IPS DF 19.7 (cell line): Measurements from ENCODE around the gene ACSS1.

Experiments
- DNase-seq: peaks from one replicate; pipeline ENCODE4 v3.0.0-alpha.2; 2013; ENCODE audit warnings: low read depth, low spot score

ACSS1 gene

DNA sequence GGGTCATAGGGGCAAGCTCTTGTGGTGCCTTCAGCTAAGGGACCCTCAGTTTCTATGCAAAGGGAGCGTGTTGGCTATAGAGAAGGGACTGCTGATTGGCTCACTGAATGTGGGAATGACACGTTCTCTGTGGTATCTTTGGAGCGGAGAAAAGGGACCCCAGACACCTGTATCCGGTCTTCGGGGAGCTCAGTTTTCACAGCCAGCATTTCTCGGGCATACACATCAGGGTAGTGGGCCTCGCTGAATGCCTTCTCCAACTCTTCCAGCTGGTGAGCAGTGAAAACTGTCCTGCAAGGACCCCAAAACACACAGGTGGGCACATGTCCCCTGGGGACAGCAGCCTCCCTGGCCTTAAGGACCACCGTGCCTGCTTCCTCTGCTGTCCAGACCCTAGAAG is 20.7 kb upstream of the ACSS1 start:
- DNase-seq: no peak

DNA sequence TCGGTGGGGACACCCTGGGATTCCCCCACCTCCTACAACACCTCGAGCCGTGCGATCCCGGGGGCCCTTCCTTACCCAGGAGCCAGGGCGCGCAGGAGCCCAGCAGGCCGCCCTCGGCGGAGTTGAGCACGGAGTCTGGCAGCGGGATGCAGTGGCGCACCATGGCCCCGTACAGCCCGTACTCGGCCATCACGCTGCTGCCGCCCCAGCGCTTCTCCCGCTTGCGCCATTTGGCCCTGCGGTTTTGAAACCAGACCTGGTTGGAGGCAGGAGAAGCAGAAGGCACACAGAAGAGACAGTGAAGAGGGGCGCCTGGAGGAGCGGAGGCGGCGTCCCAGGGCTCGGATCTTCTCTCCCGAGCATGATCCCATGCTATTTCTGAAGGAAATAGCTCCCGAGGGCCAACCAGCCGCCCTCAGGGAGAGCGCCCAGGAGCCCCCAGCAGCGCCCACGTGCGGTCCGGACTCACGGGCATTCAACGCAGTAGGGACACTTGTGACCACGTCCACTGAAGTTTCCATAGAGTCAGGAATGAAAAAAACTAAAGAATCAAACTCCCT is 19.8 kb upstream of the ACSS1 start:
- no peak for DNase-seq

DNA sequence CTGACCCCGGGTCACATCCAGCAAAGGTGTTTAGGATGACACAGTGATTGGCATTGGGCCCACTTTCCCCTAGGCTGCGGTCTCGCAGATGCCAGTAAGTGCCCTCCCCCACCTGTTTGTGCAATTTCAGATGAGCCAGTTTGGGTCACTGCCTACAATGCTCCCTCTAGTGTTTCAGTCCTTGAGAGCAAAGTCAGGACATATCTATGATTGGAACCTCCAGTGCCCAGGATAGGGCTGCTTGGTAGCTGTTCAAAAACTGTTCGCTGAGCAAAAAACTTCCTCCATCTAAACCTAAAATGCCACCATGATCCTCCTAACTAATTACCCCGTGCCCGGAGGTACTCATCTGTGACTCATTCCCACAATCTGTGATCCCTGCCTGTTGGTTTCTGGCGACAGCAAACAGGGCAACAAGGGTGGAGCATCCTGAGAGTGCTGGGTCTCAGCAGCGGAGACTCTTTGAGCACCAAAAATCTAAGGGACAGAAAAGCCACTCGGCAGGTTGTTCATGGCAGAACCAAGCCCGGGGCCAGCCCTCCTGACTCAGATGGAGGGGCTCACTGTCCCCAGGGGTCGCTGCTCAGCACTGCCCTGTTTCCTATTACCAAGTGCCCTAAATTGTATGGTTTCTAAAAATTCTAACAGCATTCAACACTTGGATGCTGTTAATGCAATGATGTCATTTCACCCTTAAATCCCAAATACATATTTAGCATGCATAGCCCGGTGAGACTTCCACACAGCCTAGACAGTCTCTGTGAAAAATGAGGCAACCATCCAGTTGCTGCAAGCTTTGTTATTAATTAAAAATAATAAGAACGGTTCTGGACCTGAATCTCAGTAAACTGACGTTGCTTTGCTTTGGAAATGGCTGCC is 19.0 kb upstream of the ACSS1 start:
- no peak for DNase-seq

DNA sequence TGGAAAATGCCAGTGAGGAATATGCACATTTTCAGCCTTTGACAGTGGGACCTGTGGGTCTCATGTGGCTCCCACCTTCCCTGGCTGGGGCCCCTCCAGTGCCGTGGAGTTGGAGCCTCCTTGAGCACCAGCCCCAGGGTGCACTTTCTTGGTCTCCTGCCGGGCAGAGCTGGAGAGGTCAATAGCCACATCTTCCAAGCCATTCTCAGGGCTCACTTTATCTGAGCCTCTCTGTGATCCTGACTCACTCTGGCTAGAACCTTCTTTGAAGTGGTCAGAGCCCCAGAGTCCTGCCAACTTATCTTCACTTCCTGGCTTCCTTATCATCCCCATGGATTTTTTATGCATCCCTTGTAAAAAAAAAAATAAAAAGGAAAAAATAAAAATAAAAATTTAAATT is 18.3 kb upstream of the ACSS1 start:
- DNase-seq: no peak

DNA sequence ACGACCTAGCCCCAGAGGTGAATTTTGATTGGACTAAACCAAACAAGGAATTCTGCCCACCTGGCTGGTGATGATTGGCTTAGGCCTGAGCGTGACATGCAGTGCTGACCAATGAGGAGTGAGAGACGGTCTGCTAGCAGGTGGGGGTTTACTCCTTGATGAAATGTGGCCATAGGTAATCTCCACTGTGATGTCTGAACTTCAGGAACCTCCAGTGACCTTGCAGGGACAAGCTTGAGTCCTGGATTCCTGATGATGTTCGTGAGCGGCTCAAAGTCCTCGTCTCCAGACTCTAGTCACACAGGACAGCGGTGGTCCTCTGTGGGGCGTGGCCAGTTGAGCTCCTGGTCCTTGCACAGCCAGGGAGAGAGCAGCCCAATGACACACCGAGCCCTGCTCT is 15.6 kb upstream of the ACSS1 start:
- no peak for DNase-seq

DNA sequence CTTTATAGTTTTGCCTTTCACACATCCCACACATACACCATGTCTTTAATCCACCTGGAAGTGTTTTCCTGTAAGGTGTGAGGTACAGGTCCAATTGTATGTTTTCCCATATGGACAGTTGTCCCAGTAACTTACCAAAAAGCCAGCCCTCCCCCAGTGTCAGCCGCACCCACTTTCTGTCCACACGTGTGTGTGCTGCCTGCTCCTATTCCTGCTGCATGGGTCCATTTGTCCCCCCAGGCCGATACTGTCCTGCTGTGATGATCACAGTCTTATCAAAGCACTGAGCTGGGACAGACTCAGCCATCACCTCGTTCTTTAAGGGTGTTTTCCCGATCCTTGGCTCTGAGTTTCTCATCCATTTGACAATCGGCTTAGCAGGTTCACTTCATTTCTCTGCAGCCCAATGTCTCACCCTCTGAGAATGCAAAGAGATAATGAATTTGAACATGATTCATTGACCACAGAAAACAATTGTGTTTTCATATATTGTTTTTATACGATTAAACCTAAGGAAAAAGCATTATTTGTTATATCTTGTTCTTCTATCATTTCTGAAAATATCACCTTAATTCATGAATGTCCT is 14.4 kb upstream of the ACSS1 start:
- DNase-seq: no peak

DNA sequence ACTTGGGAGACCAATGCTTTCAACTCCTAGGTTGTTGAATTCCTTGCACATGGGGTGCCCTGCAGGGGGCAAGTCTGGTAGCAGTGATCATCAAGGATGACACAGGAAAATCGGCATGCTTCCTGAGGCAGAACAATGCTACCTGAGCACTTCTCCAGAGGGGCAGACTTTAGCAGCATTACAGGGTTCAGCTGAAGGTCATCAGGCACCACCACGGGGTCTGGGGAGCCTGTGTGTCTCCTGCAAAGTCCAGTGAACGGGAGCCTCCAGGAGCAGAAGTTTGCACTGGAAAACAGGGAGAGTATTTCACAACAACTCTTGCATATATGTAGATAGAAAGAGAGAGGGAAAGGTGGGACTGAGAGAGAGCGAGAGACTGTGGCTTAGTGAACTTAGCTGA is 13.8 kb upstream of the ACSS1 start:
- no peak for DNase-seq

DNA sequence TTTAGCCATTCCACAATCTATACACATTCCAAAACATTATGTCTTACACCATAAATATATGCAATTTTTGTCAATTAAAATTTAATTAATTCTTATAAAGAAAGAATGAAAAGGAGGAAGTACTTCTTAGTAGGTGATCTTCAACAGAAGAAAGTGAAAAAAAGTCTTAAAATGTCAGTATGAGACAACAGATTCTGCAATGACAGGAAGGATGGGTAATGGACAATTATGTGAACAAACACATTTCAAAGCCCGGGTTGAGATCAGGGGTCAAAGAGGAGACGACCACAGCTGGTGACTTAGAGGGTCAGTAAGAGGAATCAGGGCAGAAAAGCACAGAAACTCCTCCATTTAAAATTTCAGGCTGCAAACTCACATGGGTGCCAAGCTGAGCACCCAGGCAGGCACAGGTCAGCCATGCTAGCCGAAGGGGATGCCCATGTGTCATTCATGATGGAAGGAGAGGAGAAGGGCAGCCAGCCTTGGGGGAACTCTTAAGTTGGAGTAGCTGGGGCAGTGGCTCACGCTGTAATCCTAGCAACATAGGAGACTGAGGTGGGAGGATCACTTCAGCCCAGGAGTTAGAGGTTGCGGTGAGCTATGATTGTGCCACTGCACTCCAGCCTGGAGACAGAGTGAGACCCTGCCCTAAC is 13.0 kb upstream of the ACSS1 start:
- no peak for DNase-seq

DNA sequence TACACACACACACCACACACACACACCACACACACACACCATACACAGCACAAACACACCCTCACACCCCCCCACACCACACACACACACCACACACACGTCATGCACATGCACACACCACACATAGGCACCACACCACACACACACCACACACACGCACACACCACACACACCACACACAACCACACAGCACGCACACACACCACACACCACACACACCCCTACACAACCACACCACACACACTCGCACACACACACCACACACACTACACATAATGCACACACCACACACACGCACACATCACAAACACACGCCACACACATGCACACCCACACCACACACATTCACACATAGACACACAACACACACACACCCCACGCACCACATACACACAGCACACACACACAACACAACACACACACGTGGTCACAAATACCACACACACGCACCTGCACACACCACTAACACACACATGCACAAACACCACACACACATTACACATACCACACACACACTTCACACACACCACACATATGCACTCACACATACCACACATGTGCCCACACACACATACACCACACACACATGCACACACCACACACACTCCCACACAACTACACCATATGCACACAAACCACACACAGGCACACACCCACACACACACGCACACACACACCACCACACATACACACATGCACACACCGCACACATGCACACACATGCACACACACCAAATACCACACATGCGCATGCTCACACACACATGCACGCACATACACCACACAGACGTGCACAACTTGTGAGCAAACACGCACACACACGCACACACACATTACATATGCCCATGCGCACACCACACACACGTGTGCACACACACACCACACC is 9.4 kb upstream of the ACSS1 start:
- no peak for DNase-seq

DNA sequence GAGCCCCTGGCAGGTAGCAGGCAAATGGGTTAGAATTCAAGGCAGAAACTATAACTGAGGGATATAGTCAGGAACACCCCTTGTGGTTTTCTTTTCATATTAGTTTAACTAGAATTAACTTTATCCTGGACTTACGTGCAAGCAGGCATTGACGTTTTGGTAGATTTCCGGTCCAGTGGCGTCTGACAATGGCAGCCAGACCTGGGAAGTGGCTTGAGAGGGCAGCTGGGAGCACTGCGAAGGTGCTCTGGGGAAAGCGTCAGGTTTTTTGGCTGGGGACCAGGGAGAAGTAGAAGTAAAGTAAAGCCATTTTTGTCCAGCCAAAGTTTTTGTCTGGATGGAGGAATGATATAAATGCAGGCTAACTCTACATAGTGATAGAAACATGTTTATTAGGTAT is 8.4 kb upstream of the ACSS1 start:
- no peak for DNase-seq

DNA sequence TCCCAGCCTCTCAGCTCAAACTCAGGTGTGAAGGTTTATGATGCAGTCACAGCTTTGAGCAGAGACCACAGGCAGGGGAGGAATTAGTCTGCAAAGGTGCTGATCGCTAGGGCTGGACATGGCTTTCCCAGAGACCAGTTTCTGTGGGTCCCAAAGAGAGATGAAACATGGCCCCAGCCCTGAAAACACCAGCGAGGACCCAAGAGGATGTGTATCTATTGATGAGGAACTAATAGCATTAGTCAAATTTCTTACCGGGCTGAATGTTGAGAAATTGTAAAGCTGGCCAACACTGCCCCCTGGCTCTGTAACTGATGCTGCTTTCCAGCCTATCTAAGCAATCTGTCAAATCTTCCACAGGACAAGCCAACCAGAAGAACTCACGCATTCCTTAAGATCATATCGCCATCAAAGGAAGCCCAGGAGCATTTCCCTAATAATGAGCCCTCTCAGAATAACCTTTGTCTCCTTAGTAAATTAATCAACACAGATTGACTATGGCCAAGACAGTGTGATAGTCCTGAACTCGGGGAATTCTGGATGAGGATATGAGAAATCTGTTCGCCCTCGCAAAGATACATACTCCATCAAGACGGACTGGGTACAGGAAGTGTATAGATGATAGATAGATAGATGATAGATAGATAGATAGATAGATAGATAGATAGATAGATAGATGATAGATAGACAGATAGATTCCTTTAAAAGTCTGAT is 7.8 kb upstream of the ACSS1 start:
- no peak for DNase-seq

DNA sequence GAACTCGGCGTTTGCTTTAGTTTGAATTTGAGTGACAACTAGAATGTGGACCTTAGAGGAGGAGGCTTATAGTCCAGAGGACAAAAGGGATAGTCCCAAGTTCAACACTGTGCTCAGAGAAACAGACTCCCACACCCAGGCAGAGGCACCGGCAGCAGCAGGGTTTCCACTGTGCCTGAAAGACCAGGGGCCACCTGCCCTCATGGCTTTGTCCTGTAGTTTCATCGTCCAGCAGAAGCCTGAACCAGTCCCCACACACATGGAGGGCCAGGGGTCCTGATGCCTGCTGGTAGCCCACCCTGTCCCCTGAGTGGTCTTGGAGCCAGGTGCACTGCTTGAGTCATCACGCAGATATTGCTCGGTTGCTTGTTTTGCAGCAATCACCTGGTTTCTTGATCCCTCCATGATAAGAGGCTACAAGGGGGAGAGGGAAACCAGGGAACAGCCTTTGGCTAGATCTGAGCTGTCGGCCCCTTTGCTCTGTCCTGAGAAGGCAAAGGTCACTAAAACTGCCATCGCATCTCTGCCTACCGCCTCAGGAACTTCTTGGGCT is 7.2 kb upstream of the ACSS1 start:
- DNase-seq: no peak

DNA sequence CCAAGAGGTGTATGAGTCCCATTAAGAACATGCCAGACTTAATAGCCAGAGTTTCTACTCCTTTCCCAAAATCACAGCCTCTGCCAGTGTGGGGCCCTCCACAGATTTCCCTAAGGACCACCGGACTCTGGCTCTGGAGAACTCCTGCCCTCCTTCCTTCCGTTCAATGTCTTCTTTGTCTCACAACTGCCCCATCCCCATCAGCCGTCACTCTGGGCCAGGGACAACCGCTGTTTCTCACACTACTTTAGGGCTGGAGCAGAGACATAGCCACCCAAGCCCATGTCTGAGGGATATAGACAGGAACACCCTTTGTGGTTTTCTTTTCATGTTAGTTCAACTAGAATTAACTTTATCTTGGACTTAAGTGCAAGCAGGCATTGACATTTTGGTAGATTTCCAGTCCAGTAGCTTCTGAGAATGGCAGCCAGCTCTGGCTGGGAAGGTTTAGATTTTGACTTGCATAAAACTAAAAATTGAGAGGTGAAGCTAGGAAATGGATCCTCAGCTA is 6.7 kb upstream of the ACSS1 start:
- no peak for DNase-seq

DNA sequence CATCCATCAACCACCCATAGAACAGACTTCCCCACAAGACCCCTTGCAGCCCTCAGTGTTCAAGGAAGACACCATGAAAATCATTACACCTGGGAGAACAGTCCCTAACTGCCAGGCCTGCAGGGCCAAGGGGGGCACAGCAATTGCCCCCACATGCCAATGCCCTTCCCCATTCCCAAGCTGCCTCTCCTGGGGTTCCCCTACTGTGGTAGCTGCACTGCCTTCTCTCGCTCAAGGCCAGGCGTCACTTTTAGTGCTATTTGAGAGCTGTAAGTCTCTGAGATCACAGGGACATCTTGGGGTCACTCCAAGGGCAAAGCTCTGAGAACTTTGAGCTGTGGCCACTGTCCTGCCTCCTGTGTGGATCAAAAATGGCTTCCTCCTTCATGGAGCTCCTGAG is 6.0 kb upstream of the ACSS1 start:
- no peak for DNase-seq

DNA sequence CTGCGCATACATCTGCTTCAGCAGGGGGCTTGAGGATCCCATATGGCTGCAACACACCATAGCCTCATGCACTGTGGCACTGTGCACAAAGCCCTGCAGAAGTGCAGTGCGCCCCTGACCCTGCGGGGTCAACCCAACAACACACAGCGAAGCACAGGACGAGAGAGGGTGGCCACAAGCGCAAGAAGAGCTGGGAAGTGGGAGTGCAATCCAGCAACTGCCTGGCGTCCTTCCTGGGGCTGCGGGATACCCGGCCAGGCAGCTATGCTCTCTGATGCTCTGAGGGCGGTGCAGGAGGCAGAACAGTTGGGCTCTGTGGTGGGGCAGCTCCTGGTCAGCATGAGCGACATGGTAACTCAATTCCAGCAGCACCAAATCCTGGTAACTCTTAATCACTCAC is 5.6 kb upstream of the ACSS1 start:
- no peak for DNase-seq

DNA sequence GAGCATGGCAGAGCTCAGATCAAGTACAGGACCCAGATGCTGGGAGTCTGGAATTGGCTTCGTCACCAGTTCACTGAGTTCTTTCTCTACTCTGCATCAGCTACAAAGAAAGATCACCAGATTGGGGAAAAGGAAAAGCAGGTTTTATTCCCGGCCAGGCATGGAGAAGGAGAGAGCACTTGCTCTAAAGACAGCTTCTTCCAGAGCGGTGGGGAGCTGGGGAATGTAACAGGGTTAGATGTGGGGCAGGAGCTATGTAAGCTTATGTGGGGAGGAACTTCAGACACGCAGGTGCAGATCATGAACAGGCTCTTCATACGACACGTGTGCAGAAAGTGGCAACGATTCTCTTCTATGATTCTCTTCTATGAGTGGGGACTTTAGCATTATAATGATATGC is 4.9 kb upstream of the ACSS1 start:
- DNase-seq: no peak

DNA sequence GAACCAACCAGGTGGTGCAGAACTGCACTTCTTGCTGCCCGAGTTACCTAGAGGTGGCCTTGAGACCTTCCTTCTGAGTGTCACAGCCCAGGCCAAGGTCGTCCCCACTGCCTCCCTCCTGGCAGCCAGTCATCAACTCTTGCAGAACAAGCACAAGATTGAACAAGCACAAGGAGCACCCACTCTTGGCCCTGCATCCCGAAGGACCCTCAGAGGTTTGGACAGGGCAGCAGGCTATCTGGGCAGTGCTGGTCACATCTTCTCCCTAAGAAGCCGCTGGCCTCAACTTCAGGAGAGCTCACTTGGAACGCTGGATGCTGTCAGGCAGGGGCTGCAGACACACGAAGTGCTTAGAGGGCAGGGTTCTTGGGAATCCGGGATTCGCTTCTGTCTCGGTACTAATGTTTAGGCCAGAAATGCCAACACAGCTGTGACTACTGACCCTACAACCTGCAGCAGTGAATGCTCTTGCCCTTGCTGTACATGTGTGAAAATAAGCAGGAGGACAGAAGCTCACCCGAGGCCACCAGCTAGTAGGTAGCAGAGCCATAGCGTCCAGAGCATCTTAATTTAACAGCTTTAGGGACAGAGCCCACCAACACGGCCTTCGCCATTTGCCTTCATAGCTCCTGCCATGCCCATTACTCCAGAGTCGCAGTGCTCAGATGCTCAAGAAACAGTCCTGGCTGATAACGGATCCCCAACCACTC is 4.0 kb upstream of the ACSS1 start:
- DNase-seq: no peak

DNA sequence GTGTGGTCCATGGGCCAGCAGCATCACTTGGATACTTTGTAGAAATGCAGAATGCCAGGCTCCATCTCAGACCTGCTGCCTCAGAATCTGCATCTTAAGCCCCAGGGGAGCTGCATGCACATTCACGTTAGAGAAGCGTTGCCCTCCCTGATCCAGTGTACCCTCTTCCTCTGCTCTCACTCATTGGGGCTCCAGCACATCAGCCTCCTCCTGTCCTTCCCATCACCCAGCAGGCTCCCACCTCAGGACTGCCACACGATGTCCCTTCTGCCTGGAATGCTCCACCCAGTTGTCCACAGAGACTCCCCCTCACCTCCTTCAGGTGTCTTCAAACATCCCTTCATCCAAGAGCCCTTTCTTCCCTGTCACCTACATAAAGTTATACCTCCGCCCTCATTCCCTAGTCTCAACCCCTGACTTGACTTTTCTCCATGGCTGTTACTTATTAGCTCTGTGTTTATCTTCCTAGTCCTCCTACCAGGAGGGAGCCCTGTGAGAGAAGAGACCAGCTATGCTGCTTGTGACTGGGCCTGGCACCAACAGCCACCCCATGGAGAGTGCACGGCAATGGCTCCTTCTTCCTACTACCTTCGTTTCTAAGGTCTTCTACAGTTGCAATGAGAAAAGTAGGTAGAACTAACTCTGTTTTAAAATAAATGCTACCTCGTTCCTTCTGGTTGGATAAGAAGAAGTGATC is 3.3 kb upstream of the ACSS1 start:
- DNase-seq: no peak

DNA sequence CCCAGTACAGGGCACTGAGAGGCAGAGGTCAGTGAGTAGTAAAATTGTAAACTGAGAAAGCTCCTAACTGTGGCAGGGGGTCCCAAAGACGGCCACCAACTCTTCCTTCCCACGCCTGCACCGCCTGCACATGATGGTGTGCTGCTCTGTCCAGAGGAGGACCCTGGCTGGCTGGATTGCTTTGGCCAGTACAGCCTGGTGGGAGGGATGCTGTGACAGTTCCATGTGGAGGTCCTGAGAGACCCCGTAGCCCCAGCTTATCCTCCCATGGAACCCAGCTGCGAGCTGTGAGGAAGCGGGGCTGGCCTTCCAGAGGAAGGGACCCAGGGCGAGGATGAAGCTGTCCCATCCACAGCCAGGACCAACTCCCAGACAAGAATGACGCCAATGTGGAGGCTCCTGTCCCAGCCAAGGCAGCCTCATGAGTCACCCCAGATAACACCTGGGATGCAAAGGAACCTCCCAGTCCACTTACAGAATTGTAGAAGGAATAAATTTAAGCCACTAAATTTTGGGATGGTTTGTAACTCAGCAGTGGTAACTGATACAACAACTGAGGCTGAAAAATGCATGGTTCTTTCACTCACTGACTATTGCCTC is 2.0 kb upstream of the ACSS1 start:
- no peak for DNase-seq
